Liver (tissue), 9 donors: Measurements from ENCODE around the gene OTOG. TPM values are rescaled to one million over a fixed set of nuclear protein-coding genes. Genes with fewer than 3 reads are reported as not detected.

ENCODE experiments used
- DNase-seq: peaks from one replicate; pipeline ENCODE4 v3.0.0-alpha.2; 2017; ENCODE audit warnings: low spot score
- H3K27ac ChIP-seq, 2 donors: one replicate each; pipeline ENCODE4 v1.7.0; 2013; ENCODE audit warnings: inconsistent platforms in 2 of 2, low read length in 2 of 2, control low read depth in 1 of 2, low read depth in 1 of 2, mild to moderate bottlenecking in 1 of 2
- H3K27me3 ChIP-seq, 4 donors: one replicate each; pipeline versions ENCODE4 v1.6.1 to v1.7.0; 2013; ENCODE audit warnings: low read length in 3 of 4, inconsistent platforms in 1 of 4, mild to moderate bottlenecking in 1 of 4, moderate library complexity in 1 of 4; ENCODE audit not compliant: control insufficient read depth in 4 of 4, insufficient read depth in 4 of 4
- H3K36me3 ChIP-seq, 4 donors: one replicate each; pipeline versions ENCODE4 v1.6.1 to v1.7.0; 2013; ENCODE audit warnings: low read length in 3 of 4, mild to moderate bottlenecking in 3 of 4, low read depth in 1 of 4, moderate library complexity in 1 of 4; ENCODE audit not compliant: control insufficient read depth in 4 of 4, insufficient read depth in 3 of 4
- H3K4me1 ChIP-seq, 4 donors: one replicate each; pipeline versions ENCODE4 v1.6.1 to v1.7.0; 2013; ENCODE audit warnings: low read length in 3 of 4, mild to moderate bottlenecking in 3 of 4, moderate library complexity in 1 of 4; ENCODE audit not compliant: control insufficient read depth in 4 of 4, insufficient read depth in 4 of 4
- H3K4me3 ChIP-seq, 3 donors: one replicate each; pipeline versions ENCODE4 v1.6.1 to v1.7.0; 2013; ENCODE audit warnings: low read length in 3 of 3, control low read depth in 1 of 3, low read depth in 1 of 3, mild to moderate bottlenecking in 1 of 3
- H3K9ac ChIP-seq, 2 donors: one replicate each; pipeline ENCODE4 v1.7.0; 2013; ENCODE audit warnings: low read length in 2 of 2, mild to moderate bottlenecking in 2 of 2, moderate library complexity in 2 of 2, control low read depth in 1 of 2, low read depth in 1 of 2
- H3K9me3 ChIP-seq, 4 donors: one replicate each; pipeline versions ENCODE4 v1.6.1 to v1.7.0; 2013; ENCODE audit warnings: low read length in 3 of 4; ENCODE audit not compliant: control insufficient read depth in 4 of 4
- EGR1 ChIP-seq, 2 donors: IDR thresholded peaks; 2 replicates each; pipeline ENCODE4 v1.6.1; 2016 to 2018; ENCODE audit warnings: antibody characterized with exemption in 2 of 2, low read depth in 2 of 2
- FOXA1 ChIP-seq: IDR thresholded peaks from 2 replicates; pipeline ENCODE4 v1.6.1; 2016; ENCODE audit warnings: antibody characterized with exemption
- FOXA2 ChIP-seq: IDR thresholded peaks from 2 replicates; pipeline ENCODE4 v1.6.1; 2016; ENCODE audit warnings: antibody characterized with exemption
- GABPA ChIP-seq, 2 donors: IDR thresholded peaks in 1 of 2; conservative IDR thresholded peaks in 1 of 2; 2 replicates each; pipeline ENCODE4 v1.6.1; 2016; ENCODE audit warnings: antibody characterized with exemption in 2 of 2, mild to moderate bottlenecking in 1 of 2, moderate library complexity in 1 of 2
- HNF4A ChIP-seq, 2 donors: conservative IDR thresholded peaks; 2 replicates each; pipeline ENCODE4 v1.6.1; 2016; ENCODE audit warnings: antibody characterized with exemption in 2 of 2, mild to moderate bottlenecking in 2 of 2
- HNF4G ChIP-seq: IDR thresholded peaks from 2 replicates; pipeline ENCODE4 v1.6.1; 2016; ENCODE audit warnings: antibody characterized with exemption
- JUND ChIP-seq, 2 donors: IDR thresholded peaks; 2 replicates each; pipeline ENCODE4 v1.6.1; 2016; ENCODE audit warnings: antibody characterized with exemption in 2 of 2
- NR2F2 ChIP-seq: IDR thresholded peaks from 2 replicates; pipeline ENCODE4 v1.6.1; 2016; ENCODE audit warnings: antibody characterized with exemption
- RXRA ChIP-seq, 2 donors: IDR thresholded peaks; 2 replicates each; pipeline ENCODE4 v1.6.1; 2017 to 2018; ENCODE audit warnings: antibody characterized with exemption in 2 of 2, mild to moderate bottlenecking in 1 of 2
- SP1 ChIP-seq: IDR thresholded peaks from 2 replicates; pipeline ENCODE4 v1.6.1; 2018; ENCODE audit warnings: antibody characterized with exemption, mild to moderate bottlenecking
- TAF1 ChIP-seq: conservative IDR thresholded peaks from 2 replicates; pipeline ENCODE4 v1.6.1; 2016; ENCODE audit warnings: antibody characterized with exemption, mild to moderate bottlenecking
- YY1 ChIP-seq: IDR thresholded peaks from 2 replicates; pipeline ENCODE4 v1.6.1; 2016; ENCODE audit warnings: antibody characterized with exemption, mild to moderate bottlenecking
- WGBS: extraction: QIAGEN DNeasy Blood & Tissue Kit; methylation state at CpG from one replicate; pipeline ENCODE4 v1.1.7; 2013; 5-methylcytosine and 5-hydroxymethylcytosine counted together
- polyA plus RNA-seq, 2 donors: library from polyadenylated mRNA; stranded (reverse) in 1 of 2; unstranded in 1 of 2; fragments of 200-250 nt in 1 of 2; fragments of >200 nt in 1 of 2; fragmentation: Nextera tagmentation in 1 of 2; extraction: Ambion mirVana in 1 of 2; gene quantifications; one replicate each; pipeline versions ENCODE4 v1.2.1 to v1.2.3, GENCODE V29; 2013 to 2015
- total RNA-seq, 2 donors: library from RNA; depleted of rRNA; stranded (reverse); fragments of >200 nt; gene quantifications; one replicate each; pipeline ENCODE4 v1.2.3, GENCODE V29; 2014
- TF ChIP-seq, protein P1 (sequence below): IDR thresholded peaks from 2 replicates; pipeline ENCODE4 v1.6.1; 2016; ENCODE audit warnings: antibody characterized with exemption
- TF ChIP-seq, protein P2 (sequence below): fragments of 150-350 bp; IDR thresholded peaks from 2 replicates; pipeline ENCODE4 v1.5.1; 2017; ENCODE audit warnings: improper control_type of control experiment, low read depth, low read length; ENCODE audit not compliant: missing input control
- TF ChIP-seq, protein P3 (sequence below): IDR thresholded peaks from 2 replicates; pipeline ENCODE4 v1.6.1; 2016; ENCODE audit warnings: antibody characterized with exemption, mild to moderate bottlenecking
- TF ChIP-seq, protein P4 (sequence below): IDR thresholded peaks from 2 replicates; pipeline ENCODE4 v1.6.1; 2016; ENCODE audit warnings: antibody characterized with exemption
- TF ChIP-seq, protein P5 (sequence below): IDR thresholded peaks from 2 replicates; pipeline ENCODE4 v1.6.1; 2016; ENCODE audit warnings: antibody characterized with exemption
- donor health status: healthy.
- donor health status: healthy.
- donor health status: healthy.
- donor health status: healthy.
- donor health status: healthy.

OTOG gene
- total and polyA plus RNA-seq, 4 donors = not detected

DNA sequence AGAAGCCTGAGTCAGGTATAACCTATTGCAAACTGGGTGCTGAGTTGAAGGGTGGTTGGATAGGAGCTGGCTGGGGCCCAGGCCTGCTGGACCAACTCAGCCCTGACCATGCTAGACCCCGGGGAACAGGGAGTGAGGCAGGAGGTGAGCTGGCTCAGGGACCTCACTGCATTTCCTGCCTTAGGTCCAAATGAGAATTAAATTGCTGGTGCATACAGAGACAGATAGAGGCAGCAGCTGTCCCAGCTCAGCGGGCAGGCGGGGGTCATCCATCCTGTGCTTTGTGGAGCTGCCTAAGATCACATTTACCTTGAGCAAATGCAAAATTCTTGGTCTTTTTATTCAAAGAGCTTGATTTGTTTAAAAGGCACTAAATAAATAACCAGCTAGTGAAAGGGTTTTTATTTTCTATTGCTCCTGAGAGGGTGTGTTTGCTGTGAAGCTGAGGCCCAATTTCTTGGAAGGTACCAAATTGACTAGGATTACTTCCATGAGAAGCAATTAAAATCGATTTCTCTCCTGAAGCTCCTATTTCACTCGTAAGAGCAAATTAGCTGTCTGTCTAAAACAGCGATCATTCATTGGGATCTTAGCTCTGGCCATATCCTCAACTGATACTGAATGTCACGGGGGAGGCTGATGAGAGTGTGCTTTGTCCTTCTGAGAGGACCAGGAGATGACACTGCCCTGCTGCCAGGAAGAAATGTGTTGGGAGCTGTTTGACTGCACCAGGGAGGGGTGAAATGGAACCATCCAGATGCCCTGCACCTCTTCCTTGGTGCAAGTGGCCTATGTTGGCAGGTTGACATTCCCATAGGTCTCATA lies 27.8 kb upstream of the OTOG start (continued):
- no peak for TF ChIP-seq EGR1 (IDR thresholded peaks at IDR 0.05; ENCODE audit: low read depth in 2 of 2)
- TF ChIP-seq HNF4G = no peak

DNA sequence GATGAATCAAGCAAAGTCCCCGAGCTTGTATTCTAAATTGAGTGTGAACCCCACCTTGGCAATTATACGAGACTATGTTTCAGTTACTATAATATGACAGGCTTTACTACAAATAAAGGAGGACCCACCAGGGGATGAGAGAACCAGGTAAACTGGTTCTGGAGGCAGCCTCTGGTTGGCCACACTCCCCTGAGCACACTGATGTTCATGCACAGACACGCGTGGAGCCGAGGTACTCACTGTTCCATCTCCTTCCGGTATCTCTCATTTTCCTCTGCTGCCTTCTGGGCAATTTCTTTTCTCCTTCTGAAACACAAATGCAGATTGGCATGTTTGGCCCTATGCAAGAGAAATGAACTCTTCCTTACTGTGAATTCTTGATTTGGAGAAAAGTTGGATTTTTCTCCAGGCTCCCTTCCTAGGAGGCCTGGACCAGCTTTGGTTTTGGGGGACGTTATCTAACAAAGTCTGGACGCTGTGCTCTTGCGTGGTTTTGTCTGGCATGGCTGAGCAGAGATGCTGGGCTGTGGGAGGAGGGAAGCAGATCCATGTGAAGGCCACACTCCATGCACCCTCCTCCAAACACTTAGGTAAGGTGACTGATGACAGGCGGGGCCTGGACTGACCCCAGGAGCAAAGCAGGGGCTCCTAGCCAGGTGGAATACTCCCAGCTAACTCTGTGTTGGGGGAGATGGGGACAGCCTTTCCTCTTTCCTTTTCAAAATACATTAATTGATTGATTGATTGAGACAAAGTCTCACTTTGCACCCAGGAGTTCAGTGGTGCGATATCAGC lies 25.8 kb upstream of the OTOG start:
- no peak overlapping the region for H3K9ac ChIP-seq
- TF ChIP-seq NR2F2 (no peak), FOXA1 (no peak), YY1 (no peak), HNF4A (conservative IDR thresholded peaks at IDR 0.05) (no peak), FOXA2 (no peak), TAF1 (no peak), SP1 (no peak), JUND (IDR thresholded peaks at IDR 0.05) (no peak), RXRA (IDR thresholded peaks at IDR 0.05) (no peak), EGR1 (IDR thresholded peaks at IDR 0.05; ENCODE audit: low read depth in 2 of 2) (no peak), GABPA (IDR thresholded peaks at IDR 0.05 in 1 of 2, conservative IDR thresholded peaks at IDR 0.05 in 1 of 2) (no peak)
- TF ChIP-seq, protein P1, sequence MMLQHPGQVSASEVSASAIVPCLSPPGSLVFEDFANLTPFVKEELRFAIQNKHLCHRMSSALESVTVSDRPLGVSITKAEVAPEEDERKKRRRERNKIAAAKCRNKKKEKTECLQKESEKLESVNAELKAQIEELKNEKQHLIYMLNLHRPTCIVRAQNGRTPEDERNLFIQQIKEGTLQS = no peak
- TF ChIP-seq, protein P2, sequence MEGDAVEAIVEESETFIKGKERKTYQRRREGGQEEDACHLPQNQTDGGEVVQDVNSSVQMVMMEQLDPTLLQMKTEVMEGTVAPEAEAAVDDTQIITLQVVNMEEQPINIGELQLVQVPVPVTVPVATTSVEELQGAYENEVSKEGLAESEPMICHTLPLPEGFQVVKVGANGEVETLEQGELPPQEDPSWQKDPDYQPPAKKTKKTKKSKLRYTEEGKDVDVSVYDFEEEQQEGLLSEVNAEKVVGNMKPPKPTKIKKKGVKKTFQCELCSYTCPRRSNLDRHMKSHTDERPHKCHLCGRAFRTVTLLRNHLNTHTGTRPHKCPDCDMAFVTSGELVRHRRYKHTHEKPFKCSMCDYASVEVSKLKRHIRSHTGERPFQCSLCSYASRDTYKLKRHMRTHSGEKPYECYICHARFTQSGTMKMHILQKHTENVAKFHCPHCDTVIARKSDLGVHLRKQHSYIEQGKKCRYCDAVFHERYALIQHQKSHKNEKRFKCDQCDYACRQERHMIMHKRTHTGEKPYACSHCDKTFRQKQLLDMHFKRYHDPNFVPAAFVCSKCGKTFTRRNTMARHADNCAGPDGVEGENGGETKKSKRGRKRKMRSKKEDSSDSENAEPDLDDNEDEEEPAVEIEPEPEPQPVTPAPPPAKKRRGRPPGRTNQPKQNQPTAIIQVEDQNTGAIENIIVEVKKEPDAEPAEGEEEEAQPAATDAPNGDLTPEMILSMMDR = no peak
- TF ChIP-seq, protein P3, sequence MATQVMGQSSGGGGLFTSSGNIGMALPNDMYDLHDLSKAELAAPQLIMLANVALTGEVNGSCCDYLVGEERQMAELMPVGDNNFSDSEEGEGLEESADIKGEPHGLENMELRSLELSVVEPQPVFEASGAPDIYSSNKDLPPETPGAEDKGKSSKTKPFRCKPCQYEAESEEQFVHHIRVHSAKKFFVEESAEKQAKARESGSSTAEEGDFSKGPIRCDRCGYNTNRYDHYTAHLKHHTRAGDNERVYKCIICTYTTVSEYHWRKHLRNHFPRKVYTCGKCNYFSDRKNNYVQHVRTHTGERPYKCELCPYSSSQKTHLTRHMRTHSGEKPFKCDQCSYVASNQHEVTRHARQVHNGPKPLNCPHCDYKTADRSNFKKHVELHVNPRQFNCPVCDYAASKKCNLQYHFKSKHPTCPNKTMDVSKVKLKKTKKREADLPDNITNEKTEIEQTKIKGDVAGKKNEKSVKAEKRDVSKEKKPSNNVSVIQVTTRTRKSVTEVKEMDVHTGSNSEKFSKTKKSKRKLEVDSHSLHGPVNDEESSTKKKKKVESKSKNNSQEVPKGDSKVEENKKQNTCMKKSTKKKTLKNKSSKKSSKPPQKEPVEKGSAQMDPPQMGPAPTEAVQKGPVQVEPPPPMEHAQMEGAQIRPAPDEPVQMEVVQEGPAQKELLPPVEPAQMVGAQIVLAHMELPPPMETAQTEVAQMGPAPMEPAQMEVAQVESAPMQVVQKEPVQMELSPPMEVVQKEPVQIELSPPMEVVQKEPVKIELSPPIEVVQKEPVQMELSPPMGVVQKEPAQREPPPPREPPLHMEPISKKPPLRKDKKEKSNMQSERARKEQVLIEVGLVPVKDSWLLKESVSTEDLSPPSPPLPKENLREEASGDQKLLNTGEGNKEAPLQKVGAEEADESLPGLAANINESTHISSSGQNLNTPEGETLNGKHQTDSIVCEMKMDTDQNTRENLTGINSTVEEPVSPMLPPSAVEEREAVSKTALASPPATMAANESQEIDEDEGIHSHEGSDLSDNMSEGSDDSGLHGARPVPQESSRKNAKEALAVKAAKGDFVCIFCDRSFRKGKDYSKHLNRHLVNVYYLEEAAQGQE = no peak
- TF ChIP-seq, protein P4, sequence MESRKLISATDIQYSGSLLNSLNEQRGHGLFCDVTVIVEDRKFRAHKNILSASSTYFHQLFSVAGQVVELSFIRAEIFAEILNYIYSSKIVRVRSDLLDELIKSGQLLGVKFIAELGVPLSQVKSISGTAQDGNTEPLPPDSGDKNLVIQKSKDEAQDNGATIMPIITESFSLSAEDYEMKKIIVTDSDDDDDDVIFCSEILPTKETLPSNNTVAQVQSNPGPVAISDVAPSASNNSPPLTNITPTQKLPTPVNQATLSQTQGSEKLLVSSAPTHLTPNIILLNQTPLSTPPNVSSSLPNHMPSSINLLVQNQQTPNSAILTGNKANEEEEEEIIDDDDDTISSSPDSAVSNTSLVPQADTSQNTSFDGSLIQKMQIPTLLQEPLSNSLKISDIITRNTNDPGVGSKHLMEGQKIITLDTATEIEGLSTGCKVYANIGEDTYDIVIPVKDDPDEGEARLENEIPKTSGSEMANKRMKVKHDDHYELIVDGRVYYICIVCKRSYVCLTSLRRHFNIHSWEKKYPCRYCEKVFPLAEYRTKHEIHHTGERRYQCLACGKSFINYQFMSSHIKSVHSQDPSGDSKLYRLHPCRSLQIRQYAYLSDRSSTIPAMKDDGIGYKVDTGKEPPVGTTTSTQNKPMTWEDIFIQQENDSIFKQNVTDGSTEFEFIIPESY = no peak
- TF ChIP-seq, protein P5, sequence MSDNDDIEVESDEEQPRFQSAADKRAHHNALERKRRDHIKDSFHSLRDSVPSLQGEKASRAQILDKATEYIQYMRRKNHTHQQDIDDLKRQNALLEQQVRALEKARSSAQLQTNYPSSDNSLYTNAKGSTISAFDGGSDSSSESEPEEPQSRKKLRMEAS = no peak
- H3K27me3 ChIP-seq = no peaks in the 10 kb centered on the region
- 85% methylated on average over 11 of the region's 11 CpGs for WGBS
- no peak for DNase-seq
- no peak overlapping the region for H3K27ac ChIP-seq
- no peaks in the 10 kb centered on the region for H3K36me3 ChIP-seq
- no peak overlapping the region for H3K4me3 ChIP-seq
- no peaks in the 10 kb centered on the region for H3K4me1 ChIP-seq
- H3K9me3 ChIP-seq = no peaks in the 10 kb centered on the region
